ENCODE results near the gene PIGX.

GRCh38 chr3:196736670-196737374 is 24.6 kb downstream of the PIGX start:
- no peak for TF ChIP-seq CTCF (IDR thresholded peaks at IDR 0.05; ENCODE audit: low read length)
- no peak for TF ChIP-seq EZH2 (optimal IDR thresholded peaks at IDR 0.05; ENCODE audit: low read depth, low read length)
- no peak for TF ChIP-seq EZH2phosphoT487 (IDR thresholded peaks at IDR 0.05; ENCODE audit: low read length)

Measured in MM.1S (cell line).